HG03280 (cell line): ENCODE measurements around the gene CP.
"Not testable (repeated sequence)": the region's sequence is repeated elsewhere in the genome, so short reads cannot be mapped to it uniquely, and the experiment has no call there.

Experiments used
- ATAC-seq: cut with Tn5 transposase; IDR thresholded peaks from one replicate; pipeline ENCODE4 v1.9.1; 2021; ENCODE audit warnings: mild to moderate bottlenecking, moderate library complexity; ENCODE audit not compliant: unreplicated experiment

Gene CP

DNA sequence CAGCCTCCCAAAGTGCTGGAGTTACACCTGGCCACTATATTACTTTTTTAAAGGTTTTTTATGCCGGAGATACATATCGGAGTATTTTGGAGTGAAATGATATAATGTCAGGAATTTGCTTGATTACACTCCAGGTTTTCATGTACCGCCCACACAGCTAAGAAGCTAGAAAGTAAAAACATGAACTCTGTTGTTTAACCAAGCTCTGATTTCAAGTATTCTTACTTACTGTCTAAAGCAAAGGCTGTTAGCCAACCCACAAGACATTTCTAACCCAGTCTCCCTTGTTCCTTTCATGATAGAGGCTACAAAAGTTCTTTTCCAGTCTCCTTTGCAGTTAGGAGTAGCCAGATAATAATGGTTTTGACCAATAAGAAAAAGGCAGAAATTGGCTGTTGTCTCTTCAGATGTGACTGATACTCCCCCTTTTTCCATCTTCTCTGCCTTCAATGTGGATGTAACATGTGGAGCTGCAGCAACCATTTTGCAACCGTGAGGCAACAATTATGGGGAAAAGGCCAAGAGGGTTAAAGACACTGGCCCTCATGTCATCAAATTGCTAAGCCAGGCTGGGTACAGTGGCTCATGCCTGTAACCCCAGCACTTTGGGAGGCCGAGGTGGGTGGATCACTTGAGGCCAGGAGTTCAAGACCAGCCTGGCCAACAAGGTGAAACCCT is 6.1 kb upstream of the CP start:
- no peak for ATAC-seq

DNA sequence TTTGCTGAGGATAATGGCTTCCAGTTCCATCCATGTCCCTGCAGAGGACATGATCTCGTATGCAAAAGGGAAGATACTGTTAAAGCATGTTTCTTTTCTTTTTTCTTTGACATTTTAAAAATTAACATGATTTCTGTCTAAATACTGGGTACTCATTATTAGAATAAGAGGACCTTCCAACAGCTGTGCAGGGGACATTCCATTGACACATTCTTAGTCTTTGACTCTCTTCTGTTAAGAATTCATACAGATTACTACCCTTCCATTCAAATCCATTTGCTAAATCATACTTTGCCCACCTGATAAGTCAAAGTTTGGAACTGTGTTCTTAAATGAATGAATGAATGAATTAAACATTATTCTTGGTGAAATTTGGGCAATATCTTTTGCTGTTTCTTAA is 5.1 kb upstream of the CP start:
- ATAC-seq: no peak

GRCh38 chr3:149224736-149225594 is 3.3 kb upstream of the CP start:
- ATAC-seq: peak; percentile 94

- no peak for ATAC-seq
Observed at GRCh38 chr3:149223461-149223820, 1.8 kb upstream of the CP start.

DNA sequence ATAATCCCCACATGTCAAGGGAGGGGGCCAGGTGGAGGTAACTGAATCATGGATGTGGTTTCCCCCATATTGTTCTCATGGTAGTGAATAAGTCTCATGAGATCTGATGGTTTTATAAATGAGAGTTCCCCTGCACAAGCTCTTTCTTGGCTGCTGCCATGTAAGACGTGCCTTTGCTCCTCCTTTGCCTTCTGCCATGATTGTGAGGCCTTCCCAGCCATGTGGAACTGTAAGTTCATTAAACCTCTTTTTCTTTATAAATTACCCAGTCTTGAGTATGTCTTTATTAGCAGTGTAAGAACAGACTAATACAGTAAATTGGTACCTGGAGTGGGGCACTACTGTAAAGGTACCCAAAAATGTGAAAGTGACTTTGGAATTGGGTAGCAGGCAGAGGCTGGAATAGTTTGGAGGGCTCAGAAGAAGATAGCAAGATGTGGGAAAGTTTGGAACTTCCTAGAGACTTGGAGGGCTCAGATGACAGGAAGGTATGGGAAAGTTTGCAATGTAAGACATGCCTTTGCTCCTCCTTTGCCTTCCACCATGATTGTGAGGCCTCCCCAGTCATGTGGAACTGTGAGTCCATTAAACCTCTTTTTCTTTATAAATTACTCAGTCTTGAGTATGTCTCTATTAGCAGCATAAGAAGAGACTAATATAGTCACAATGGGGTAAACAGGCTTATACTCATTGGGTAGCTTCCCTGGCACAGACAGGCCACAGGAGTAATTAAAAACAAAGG is 2.1 kb downstream of the CP start:
- ATAC-seq: not testable (repeated sequence)

DNA sequence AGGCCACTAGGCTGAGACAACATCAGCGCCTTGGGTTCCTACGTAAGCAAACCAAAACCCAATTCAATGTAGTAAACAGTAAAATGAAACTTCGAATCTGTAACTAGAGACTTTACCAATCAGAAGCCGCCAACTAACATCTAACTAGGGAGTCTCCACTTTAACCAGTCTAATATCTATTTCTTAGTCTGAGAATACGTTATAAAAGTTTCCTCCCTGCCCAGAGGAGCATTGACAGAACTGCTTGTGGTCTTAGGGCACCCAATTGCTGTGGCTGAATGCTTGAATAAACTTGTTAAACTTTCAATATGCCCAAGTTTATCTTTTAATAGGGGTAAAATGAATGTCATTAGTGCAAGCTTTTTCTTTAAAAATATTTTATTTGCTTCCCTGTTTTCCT is 4.3 kb downstream of the CP start:
- no peak for ATAC-seq

- ATAC-seq: no peak
Observed at GRCh38 chr3:149216193-149216869, 5.3 kb downstream of the CP start.

- ATAC-seq: no peak
Observed at GRCh38 chr3:149215515-149215914, 6.1 kb downstream of the CP start.

- no peak for ATAC-seq
Observed at GRCh38 chr3:149214702-149215101, 6.9 kb downstream of the CP start.

DNA sequence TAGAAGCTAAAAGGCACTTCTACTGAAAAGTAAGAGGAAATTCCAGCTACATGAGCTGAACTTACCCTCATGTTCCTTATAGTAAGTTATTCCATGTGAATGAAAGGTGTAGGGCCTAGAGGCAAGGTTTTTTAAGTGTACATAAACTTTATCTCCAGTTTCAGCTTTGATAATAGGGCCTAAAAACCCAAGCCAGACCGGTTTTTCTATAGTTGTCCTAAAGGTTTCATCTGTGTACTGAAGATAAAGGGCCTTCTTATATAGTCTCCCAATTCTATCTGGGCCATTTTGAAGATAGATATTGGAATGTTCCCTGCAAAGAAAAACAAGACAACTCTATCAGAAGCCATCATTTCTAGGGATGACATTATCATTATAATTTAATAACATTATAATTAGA is 9.2 kb downstream of the CP start:
- ATAC-seq: no peak

DNA sequence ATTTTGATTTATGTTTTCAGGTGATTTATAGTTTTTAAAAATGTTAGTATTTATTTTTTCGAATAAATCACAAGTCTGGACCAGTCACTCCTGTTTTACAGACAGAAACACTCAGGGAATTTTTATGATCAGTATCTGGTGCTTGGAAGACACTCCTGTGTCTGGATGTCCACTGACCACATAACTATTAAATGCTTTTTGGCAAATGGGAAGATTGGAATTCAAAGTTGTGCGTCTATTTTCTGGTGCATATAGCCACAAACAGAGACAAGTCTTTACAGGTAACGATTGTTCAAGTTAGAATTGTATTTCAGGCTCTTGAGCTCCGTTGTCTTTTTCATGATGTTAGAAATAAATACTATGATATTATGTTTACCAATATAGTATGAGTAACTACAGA is 12.2 kb downstream of the CP start:
- ATAC-seq: no peak

GRCh38 chr3:149207475-149207874 is 14.2 kb downstream of the CP start:
- ATAC-seq: no peak

- ATAC-seq: no peak
Observed at GRCh38 chr3:149204390-149204991, 17.1 kb downstream of the CP start.

DNA sequence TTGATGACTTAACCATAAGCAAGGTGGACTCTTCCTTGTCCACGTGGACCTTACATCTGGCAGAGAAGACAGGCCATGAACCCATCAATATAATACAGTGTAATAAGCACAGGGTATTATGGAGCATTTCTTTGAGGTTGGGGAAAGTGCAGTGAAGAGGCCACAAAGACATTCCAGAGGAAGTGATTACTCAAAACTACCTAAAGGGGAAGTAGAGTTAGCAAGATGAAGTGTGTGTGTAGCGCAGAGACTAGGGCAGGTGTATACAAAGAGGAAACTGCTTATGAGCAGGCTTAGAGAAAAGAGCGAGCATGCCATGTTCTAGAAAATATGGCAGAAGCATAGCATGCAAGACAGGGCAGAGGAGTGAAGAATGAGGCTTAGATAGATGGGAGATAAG is 17.9 kb downstream of the CP start:
- peak; percentile 84 for ATAC-seq

DNA sequence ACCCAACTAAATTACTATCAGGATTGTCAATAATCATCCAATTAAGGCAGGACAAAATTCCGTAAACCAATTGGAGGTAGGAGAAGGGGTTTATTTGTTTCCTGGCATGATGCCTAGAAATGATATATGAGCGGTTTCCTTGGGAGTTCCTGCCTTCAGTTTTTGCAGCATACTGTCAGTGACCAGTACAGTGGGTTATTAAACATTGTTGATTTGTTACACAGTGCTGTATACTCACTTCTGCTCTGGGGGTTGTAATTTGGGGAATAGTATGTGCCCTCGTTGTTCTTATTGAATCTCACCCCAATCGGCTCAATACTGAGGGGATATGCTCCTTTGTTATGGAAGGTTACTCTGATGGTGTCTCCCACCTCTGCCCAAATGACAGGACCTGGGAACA is 22.2 kb downstream of the CP start:
- ATAC-seq: no peak

DNA sequence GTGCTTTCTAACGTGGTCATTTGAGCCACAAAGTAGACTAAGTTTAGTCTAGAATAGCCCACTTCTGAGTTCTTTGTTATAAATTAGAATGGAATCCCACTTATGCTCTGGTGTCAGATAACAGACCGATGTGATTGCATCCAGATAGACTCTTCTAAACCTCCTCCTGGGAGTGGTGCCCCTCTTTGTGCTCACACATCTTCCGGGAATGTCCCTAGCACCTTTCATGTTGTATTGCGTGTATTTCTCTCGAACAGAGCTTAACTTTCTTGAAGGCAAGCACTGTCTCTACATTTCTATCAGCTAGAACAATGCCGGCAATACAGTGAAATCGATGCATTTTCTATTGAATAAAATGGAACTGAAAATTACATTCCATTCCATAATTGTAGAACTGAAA is 23.0 kb downstream of the CP start:
- ATAC-seq: no peak

GRCh38 chr3:149197669-149198068 is 24.0 kb downstream of the CP start:
- ATAC-seq: no peak

DNA sequence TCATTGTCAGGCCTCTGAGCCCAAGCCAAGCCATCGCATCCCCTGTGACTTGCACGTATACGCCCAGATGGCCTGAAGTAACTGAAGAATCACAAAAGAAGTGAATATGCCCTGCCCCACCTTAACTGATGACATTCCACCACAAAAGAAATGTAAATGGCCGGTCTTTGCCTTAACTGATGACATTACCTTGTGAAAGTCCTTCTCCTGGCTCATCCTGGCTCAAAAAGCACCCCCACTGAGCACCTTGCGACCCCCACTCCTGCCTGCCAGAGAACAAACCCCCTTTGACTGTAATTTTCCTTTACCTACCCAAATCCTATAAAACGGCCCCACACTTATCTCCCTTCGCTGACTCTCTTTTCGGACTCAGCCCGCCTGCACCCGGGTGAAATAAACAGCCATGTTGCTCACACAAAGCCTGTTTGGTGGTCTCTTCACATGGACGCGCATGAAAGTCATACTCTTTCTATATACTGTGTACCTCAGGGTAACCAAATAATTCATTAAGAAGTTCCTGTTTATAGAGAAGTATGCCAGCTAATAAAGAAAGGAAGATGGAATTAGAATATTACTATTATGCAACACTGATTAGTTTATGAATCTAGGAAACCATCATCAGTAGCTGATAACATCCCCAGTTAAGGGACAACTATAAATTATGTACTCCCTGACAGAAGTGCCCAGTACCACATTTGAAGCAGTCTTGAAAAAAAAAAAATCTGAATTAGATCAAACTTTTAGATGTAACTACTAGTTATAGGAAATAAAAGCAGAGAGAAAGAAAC is 24.6 kb downstream of the CP start:
- not testable (repeated sequence) for ATAC-seq

GRCh38 chr3:149195221-149195620 is 26.4 kb downstream of the CP start:
- no peak for ATAC-seq

DNA sequence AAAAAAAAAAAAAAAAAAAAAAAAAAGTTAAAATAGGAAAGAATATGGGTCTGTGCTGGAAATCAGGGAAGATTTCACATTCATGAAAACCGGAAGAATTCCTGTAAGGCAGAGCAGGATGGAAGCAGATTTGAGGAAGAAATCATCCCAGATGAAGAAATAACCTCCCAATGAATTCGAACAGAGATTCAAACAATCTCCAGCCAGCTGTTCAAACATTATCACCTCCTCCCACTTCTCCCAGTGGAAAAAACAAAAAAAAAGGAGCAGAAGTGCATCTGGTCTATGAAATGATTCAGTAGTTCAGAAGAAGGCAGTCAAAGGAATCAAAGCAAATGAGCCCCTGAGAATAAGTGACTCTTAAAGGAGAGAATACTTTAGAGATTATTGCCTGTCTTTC is 33.1 kb downstream of the CP start:
- ATAC-seq: no peak
